Measurements from ENCODE around the gene CP.

GRCh38 chr3:149231871-149232270 lies 10.2 kb upstream of the CP start:
- no peak for TF ChIP-seq POLR2A (IDR thresholded peaks at IDR 0.05)
- no peak for TF ChIP-seq CTCF (IDR thresholded peaks at IDR 0.05)
- TF ChIP-seq POLR2AphosphoS5 (IDR thresholded peaks at IDR 0.05) = no peak
